ENCODE results near the gene ICOSLG.
A peak's percentile ranks its signal among the peaks of the same experiment; 100 is the strongest.
"Not testable (repeated sequence)": the region's sequence is repeated elsewhere in the genome, so short reads cannot be mapped to it uniquely, and the experiment has no call there.

The ICOSLG gene

DNA sequence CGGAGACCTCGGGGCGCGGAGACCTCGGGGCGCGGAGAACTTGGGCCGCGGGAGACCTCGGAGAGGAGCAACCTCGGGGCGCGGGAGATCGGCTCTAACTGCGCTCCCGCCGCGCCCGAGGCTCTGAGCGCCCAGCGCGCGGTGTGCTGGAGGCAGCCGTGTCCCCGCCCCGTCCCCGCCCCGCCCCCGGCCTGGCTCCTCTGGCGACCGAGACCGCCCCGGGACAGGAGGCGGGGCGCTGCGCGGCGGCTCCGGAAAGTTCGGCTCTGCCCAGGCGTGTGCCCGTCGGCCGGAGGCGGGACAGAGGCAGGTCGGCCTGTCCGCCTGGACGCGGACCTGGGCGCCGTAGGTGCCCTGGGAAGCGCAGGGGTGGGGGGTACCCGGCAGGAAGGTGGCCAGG, at the start of gene ICOSLG:
Gene ICOSLG (minus strand): TSS at position 102 of the 400 bp plus-strand sequence. CDS start 126 bp downstream, outside the sequence.
- ATAC-seq: peak; percentile 60
- not testable (repeated sequence) for H3K36me3 Mint-ChIP-seq; H3K4me3 Mint-ChIP-seq; H3K9me3 Mint-ChIP-seq; DNase-seq (ENCODE audit: low spot score in 2 of 2); H3K4me1 Mint-ChIP-seq; H3K27ac Mint-ChIP-seq

DNA sequence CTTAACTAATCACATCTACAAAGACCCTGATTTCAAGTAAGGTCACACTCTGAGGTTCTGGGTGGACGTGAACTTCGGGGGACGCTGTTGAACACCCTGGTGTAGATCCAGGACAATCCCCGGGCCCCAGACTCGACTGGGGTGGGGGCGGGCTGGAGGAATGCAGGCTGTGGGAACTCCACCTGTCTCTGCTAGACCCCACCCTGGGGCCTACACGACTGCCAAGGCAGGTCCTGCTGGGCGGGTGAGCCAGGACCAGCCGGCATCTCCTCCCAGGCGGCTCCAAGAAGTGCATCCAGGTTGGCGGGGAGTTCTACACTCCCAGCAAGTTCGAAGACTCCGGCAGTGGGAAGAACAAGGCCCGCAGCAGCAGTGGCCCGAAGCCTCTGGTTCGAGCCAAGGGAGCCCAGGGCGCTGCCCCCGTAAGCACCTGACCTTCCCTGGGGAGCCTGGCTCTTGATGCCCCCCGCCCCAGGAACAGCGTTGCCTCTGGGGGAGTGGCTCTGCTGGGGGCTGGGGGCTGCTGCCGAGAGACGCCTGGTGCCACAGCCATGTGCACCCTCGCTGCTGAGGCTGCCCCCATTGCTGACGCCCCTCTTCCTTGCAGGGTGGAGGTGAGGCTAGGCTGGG, 48.8 kb upstream of the ICOSLG start:
- Mint-ChIP-seq H3K36me3 (no peaks in the 10 kb centered on the region), H3K9me3 (no peaks in the 10 kb centered on the region), H3K4me1 (peaks cover 9% of the 10 kb centered on the region), H3K4me3 (no peak overlapping the region), H3K27ac (no peak overlapping the region)
- no peak for DNase-seq (ENCODE audit: low spot score in 2 of 2)
- no peak for ATAC-seq

- Mint-ChIP-seq H3K27ac (peak overlapping the region; percentile 86), H3K4me3 (no peak overlapping the region), H3K9me3 (no peaks in the 10 kb centered on the region), H3K4me1 (peaks cover 9% of the 10 kb centered on the region), H3K36me3 (no peaks in the 10 kb centered on the region)
- DNase-seq (ENCODE audit: low spot score in 2 of 2) (no peak), ATAC-seq (no peak)
Measured at GRCh38 chr21:44288251-44289110, 47.7 kb upstream of the ICOSLG start.

GRCh38 chr21:44286716-44287632, 46.2 kb upstream of the ICOSLG start:
- DNase-seq (ENCODE audit: low spot score in 2 of 2): no peak
- H3K4me3 Mint-ChIP-seq: no peak overlapping the region
- H3K27ac Mint-ChIP-seq: no peak overlapping the region
- peaks cover 3% of the 10 kb centered on the region for H3K4me1 Mint-ChIP-seq
- no peaks in the 10 kb centered on the region for H3K36me3 Mint-ChIP-seq
- ATAC-seq: no peak
- no peaks in the 10 kb centered on the region for H3K9me3 Mint-ChIP-seq

GRCh38 chr21:44286086-44286715, 45.5 kb upstream of the ICOSLG start:
- ATAC-seq (no peak), DNase-seq (ENCODE audit: low spot score in 2 of 2) (no peak)
- no peaks in the 10 kb centered on the region for H3K9me3 Mint-ChIP-seq
- no peak overlapping the region for H3K27ac Mint-ChIP-seq
- no peaks in the 10 kb centered on the region for H3K4me1 Mint-ChIP-seq
- H3K36me3 Mint-ChIP-seq: no peaks in the 10 kb centered on the region
- H3K4me3 Mint-ChIP-seq: no peak overlapping the region

GRCh38 chr21:44285138-44285992, 44.6 kb upstream of the ICOSLG start, which contains the start of gene AIRE:
AIRE (plus strand) TSS chr21:44285876; CDS start chr21:44286007, 131 bp downstream.
- no peak within 1 kb of the TSS for H3K27ac Mint-ChIP-seq
- H3K4me3 Mint-ChIP-seq: no peak within 1 kb of the TSS
- no peak for ATAC-seq
- DNase-seq (ENCODE audit: low spot score in 2 of 2): no peak
- H3K4me1 Mint-ChIP-seq: no peaks in the 10 kb centered on the region
- no peaks in the 10 kb centered on the region for H3K36me3 Mint-ChIP-seq
- H3K9me3 Mint-ChIP-seq: no peaks in the 10 kb centered on the region

- ATAC-seq (no peak), DNase-seq (ENCODE audit: low spot score in 2 of 2) (no peak)
- H3K4me3 Mint-ChIP-seq: no peak overlapping the region
- no peak overlapping the region for H3K27ac Mint-ChIP-seq
- no peaks in the 10 kb centered on the region for H3K9me3 Mint-ChIP-seq
- no peaks in the 10 kb centered on the region for H3K36me3 Mint-ChIP-seq
- no peaks in the 10 kb centered on the region for H3K4me1 Mint-ChIP-seq
Measured at GRCh38 chr21:44283948-44284347, 43.2 kb upstream of the ICOSLG start.

DNA sequence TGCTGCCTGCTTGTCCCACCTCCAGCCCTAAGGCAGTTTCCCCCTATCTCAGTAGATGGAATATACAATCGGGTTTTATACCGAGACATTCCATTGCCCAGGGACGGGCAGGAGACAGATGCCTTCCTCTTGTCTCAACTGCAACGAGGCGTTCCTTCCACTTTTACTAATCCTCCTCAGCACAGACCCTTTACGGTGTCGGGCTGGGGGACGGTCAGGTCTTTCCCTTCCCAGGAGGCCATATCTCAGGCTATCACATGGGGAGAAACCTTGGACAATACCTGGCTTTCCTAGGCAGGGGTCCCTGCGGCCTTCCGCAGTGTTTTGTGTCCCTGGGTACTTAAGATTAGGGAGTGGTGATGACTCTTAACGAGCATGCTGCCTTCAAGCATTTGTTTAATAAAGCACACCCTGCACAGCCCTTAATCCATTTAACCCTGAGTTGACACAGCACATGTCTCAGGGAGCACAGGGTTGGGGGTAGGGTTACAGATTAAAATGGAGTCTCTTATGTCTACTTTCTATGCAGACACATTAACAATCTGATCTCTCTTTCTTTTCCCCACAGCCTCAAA, 42.6 kb upstream of the ICOSLG start:
- not testable (repeated sequence) for DNase-seq (ENCODE audit: low spot score in 2 of 2); H3K9me3 Mint-ChIP-seq; H3K36me3 Mint-ChIP-seq; H3K4me1 Mint-ChIP-seq; ATAC-seq; H3K4me3 Mint-ChIP-seq
- H3K27ac Mint-ChIP-seq: peak overlapping the region; percentile 41

DNA sequence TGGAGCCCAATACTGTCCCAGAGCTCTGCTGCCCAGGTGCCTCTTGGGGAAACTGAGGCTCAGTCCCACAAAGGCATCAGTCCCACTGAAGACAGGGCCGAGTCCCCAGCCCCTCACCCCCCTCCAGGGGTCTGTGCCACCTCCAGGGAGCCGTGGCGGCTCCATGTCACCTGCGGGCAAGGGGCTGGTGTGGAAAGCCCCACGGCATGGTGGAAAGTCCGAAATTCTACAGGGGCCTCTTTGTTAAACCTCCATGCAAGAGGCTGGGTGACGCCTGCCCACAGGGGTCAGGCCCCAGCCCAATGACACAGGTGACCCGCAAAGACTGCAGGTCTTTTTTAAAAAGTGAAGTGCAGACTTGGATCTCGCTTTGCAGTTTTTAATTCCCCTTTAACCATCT, 41.6 kb upstream of the ICOSLG start:
- ATAC-seq (no peak), DNase-seq (ENCODE audit: low spot score in 2 of 2) (no peak)
- H3K9me3 Mint-ChIP-seq: no peaks in the 10 kb centered on the region

GRCh38 chr21:44281801-44282200, 41.1 kb upstream of the ICOSLG start:
- Mint-ChIP-seq H3K4me1 (no peaks in the 10 kb centered on the region), H3K27ac (no peak overlapping the region), H3K9me3 (no peaks in the 10 kb centered on the region), H3K4me3 (no peak overlapping the region), H3K36me3 (no peaks in the 10 kb centered on the region)
- ATAC-seq (no peak), DNase-seq (ENCODE audit: low spot score in 2 of 2) (no peak)

More for the DNA sequence above, 41.6 kb upstream of the ICOSLG start:
- no peaks in the 10 kb centered on the region for H3K4me1 Mint-ChIP-seq
- H3K27ac Mint-ChIP-seq: no peak overlapping the region
- no peaks in the 10 kb centered on the region for H3K36me3 Mint-ChIP-seq
- H3K4me3 Mint-ChIP-seq: no peak overlapping the region

DNA sequence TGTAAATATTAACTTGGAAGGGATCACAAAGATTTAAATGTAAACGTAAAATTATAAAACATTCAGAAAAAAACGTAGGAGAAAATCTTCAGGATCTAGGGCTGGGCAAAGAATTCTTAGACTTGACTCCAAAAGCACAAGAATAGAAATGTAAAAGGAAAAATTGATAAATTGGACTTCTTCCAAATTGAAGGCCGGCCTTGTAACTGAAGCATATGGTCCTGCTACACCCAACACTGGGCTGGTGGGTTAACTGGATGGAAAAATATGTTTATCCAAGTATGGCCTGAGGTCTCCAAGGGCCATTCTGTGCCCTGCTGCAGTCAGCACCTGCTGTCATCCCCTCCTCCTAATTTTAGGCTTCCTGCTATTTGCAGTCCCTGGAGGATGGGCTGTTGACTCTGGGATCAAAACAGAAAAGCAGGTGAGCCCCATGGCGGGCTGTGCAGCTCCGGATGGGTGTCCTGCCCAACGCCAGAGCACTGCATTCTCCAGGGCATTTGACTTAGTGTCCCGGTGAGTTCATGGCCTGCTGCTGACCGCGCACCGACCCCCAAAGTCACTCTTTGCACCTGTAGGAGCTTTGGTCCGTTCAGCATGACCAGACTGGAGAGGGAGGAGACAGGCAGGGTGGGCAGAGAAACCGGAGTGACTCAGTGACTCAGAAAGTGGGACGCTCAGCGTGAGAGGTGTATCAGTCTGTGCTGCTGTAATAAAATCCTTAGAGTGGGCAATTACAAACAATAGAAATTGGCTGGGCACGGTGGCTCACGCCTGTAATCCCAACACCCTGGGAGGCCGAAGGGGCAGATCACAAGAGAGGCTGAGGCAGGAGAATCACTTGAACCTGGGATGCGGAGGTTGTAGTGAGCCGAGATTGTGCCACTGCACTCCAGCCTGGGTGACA, 38.9 kb upstream of the ICOSLG start:
- Mint-ChIP-seq H3K36me3 (no peaks in the 10 kb centered on the region), H3K9me3 (no peaks in the 10 kb centered on the region), H3K4me3 (no peak overlapping the region), H3K4me1 (no peaks in the 10 kb centered on the region), H3K27ac (peak overlapping the region; percentile 43)
- DNase-seq (ENCODE audit: low spot score in 2 of 2) (no peak), ATAC-seq (no peak)

- H3K4me3 Mint-ChIP-seq: no peak overlapping the region
Measured at GRCh38 chr21:44275041-44275440, 34.3 kb upstream of the ICOSLG start.

DNA sequence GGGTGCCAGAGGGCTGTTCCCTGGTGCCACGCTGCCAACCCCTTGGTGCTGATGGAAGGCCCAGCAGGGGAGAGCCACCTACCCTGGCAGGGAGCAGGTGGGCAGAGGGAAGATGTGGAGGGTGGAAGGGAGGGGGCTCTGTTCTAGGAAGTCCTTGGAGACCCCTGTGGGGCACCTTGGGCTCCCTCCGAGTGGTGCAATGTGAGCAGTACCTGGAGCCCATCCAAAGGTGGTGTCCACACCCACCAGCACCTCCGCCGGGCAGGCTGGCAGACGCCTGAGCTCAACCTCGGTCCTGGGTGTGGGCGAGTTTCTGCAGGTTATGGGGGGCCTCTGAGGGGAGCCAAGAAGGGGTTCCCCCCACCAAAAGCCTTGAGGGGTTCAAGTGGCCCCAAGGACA, 32.3 kb upstream of the ICOSLG start:
- Mint-ChIP-seq H3K9me3 (no peaks in the 10 kb centered on the region), H3K4me1 (no peaks in the 10 kb centered on the region), H3K27ac (no peak overlapping the region), H3K4me3 (no peak overlapping the region), H3K36me3 (no peaks in the 10 kb centered on the region)
- ATAC-seq: no peak
- no peak for DNase-seq (ENCODE audit: low spot score in 2 of 2)

More at GRCh38 chr21:44275041-44275440, 34.3 kb upstream of the ICOSLG start:
- no peaks in the 10 kb centered on the region for H3K9me3 Mint-ChIP-seq
- H3K36me3 Mint-ChIP-seq: no peaks in the 10 kb centered on the region
- DNase-seq (ENCODE audit: low spot score in 2 of 2) (no peak), ATAC-seq (no peak)
- H3K4me1 Mint-ChIP-seq: no peaks in the 10 kb centered on the region
- H3K27ac Mint-ChIP-seq: peak overlapping the region; percentile 4

All from stimulated activated effector memory CD8-positive, alpha-beta T cell treated with anti-CD3 and anti-CD28 coated beads, Interleukin-12 subunit alpha, Interleukin-12 subunit beta, amount 100 ng/mL, for 72 hours (primary cell).